ENCODE data around the gene KAT6B.
"Not testable (repeated sequence)": the region's sequence is repeated elsewhere in the genome, so short reads cannot be mapped to it uniquely, and the experiment has no call there.

KAT6B gene

DNA sequence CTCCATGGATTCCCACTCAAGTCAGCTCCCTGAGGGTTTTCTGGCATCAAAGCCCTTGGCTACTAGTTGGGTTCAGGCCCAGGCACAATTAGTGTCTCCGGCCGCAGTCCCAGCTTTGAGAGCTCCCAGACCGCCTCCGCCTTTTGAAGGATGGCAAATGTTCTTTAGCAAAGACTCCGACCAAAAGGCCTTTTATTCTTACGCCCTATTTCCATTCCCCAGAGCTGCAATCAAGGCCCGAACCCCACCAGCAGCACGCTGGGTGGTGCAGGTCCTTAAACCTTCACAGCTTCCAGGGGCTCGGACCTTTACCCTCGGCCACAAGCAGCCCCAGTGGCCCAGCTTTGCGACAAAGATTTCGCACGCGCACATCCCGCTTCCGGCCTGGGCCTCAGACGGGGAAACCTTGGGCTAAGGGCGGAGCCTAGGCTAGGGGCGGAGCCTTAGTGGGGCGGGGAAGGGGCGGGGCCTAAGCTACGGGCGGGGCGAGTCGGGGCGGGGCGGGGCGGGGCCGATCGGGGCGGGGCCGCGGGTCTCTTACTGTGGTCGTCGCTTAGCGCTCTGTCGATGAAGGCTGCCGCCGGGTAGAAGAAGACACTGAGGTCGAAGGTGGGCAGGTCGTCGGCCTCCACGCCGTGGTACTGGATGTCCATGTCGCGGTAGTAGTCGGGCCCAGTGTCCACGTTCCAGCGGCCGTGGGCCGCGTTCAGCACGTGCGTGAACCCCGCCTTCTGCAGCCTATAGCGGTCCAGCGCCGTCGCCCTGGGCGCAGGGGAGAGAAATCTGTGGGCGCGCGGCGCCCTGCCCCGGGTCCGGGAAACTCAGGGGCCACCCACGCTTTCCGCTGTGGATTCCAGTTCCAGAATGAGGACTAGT is 217.1 kb downstream of the KAT6B start:
- peak; percentile 66 for DNase-seq

DNA sequence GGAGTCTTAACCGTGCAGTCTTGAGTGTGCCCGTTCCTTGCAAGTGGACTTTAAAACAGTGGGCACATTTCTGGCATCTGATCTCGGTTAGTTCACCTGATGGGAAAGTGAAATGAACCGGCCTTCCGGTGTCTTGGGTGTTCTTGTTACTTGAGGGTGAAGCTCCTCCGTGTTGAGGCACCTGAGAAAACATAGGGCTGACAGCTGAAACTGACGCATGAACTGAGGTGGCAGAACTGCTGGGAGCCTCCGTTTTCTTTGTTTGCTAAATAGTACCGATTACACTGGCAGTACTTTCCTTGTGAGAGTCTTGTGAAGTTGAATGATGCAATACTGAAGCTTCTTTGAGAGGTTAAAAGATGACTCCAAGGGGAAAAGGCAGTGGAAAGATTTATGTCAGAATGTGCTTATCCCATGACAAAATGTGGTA is 222.3 kb downstream of the KAT6B start:
- no peak for DNase-seq

DNA sequence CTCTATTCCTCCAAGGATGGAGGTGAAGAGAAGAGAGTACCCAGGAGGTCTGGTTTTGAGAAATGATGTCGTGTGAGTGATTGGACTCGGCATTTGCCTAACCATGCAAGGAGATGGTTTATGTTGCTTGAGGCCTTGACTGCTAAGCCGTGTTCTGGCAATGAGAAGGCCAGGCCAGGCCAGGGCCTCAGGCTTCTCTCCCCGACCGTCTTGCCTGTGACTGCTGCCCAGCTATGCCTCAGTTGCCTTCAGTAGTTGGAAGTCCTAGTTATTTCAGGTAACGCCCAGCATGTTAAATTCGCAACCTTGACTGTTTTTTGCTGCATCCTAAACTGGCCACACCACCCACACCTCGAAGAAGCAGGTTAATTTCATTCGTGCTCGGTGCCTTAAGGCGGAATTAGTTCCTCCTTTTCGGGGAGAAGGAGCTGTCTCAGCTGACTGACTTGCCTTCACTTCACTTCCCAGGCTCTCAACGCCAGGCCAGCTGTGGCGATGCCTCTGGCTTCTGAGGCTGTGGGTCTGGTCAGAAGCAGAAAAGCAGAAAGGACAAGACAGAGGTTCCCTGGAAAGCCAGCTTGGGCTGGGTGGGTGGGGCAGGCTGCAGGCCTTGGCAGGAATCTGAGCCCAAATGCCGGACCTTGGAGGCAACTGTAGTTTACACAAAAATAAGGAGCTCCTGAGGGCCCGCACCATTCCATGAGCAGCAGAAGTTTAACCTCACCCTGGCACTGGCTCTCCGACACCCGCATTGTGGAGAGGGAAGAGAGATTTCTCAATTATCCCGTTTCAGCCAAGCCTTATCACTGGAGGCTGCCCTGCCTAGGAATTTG is 223.1 kb downstream of the KAT6B start:
- DNase-seq, result no peak

DNA sequence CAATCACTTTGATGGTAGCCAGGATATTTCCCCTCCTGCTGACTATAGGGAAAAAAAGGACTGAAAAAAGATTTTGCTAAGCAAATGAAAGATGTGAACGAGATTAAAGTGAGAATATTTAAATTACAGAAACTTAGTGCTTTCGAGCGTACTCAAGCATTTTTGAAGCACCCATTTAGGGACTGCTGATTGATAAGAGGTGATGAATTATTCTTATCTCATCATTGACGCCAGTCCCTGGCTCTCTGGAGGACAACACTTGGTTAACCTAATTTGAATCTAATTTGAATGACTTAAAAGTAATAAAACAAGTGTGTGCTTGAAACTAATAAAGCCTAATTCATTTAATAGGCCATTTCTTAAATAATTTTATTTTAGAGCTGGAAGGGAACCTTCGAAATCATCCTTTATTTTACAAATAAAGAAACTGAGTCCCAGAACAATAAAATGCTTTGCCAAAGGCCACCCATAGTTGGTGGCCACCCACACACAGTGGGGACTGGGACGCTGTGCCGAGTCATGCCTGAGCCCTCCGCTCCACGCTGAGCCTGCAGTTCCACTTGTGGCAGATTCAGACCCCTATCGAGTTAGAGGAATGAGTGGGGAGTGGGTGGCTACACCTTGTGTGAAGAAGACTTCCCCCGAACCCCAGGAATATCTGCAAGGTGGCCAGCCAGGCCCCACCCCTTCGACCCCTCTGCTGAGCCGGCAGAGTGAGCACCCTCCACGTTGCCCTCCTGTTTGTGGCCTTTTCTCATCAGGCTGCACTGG is 223.9 kb downstream of the KAT6B start:
- no peak for DNase-seq

DNA sequence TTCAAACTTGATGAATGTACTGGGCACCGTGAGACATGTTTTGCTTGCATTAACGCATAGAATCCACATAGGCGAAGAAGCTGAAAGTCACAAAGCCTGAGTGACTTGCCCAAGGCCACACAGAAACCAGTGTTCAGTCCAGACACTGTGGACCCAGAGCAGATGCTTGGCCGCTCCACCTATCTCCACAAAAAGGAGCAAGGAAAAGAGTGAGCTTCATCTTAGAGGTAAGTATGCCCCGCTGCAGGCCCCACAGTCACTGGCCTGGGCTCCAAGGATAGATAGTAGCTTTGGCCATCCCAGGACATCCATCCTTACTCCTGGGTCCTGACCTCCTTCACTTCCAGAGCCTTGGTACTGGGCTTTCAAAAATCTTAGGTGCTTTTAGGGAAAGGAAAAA is 224.9 kb downstream of the KAT6B start:
- no peak for DNase-seq

DNA sequence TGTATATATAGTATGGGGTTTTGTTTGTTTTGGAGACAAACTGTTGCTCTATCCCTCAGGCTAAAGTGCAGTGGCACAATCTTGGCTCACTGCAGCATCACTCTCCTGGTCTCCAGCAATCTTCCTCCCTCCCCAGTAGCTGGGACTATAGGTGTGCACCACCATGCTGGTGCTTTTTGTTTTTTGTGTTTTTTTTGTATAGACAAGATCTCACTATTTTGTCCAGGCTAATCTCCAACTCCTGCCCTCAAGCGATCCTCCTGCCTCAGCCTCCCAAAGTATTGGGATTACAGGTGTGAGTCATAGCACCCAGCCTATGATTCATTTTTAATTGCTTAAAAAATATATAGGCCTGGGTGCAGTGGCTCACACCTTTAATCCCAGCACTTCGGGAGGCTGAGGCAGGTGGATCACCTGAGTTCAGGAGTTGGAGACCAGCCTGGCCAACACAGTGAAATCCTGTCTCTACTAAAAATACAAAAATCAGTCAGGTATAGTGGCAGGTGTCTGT is 229.6 kb downstream of the KAT6B start:
- not testable (repeated sequence) for DNase-seq

DNA sequence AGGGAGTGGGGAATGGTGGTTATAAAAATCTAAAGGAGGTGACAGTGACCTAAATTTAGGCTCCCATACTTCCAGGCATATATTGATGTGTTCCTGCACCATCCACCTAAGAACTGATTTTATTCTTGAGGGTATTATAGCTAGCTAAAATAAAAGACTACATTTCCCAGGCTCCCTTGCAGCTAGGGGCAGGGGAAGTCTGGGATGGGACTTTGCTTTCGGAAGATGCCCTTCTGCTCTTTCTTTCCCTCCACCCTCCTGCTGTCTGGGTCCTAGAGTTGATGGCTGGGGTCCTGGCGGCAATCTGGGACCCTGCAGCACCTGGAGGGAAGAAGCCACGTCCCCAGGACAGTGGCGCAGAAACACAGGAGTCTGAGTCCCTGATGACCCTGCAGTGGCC is 231.3 kb downstream of the KAT6B start:
- DNase-seq, result no peak

DNA sequence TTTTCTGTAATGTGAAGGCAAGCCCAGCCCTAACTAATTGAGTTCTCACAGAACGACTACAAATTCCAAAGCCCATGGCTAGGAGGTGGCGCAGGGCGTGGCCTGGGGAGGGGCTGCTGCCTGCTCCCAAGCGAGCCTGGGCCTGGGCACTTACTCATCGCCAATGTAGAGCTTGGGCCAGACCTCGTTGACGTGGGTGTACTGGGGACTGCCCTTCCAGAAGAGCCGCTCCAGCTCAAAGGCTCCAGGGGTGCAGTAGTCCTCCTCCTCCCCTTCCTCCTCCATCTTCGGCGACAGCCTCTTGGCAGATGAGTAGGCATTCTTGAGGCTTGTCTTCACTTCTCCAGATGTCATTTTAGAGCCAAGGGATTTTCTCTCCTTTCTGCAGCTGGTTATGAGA is 231.8 kb downstream of the KAT6B start:
- no peak for DNase-seq

DNA sequence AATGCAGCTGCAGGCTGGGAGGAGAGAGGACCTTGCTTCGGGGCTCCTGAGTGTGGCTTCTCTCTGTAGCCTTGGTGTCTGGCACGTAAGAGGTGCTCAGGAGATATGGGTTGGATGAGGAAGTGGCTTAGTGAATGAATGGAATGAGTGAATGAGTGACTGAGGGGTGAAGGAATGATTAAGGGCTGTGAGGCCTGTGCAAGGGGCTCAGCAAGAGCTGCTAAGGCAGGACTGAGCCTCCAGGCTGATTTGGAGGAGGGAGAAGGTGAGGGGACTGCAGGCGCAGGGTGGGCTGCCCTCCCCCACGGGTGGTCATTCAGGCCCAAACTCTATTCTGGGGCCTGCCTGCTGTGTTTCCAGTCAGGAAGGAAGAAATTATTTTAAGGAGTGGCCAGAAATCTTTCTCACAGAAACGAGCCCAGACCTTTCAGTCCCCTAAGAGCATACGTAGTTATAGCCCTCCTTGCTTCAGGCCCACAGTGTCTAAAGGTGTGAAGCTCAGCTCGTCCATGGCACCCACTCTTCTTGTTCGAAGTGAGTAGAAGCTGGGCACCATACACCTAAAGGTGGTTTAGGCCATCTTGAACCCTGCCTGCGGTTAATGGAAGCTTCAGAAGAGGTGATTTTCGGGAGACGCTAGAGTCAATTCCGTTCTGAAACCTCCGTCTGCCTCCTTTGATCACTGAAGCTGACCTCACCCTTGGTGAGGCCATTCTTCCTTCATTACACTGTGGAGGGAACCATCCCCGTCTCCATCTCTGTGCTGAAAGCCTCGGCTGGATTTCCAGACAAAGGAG is 235.5 kb downstream of the KAT6B start:
- no peak for DNase-seq

DNA sequence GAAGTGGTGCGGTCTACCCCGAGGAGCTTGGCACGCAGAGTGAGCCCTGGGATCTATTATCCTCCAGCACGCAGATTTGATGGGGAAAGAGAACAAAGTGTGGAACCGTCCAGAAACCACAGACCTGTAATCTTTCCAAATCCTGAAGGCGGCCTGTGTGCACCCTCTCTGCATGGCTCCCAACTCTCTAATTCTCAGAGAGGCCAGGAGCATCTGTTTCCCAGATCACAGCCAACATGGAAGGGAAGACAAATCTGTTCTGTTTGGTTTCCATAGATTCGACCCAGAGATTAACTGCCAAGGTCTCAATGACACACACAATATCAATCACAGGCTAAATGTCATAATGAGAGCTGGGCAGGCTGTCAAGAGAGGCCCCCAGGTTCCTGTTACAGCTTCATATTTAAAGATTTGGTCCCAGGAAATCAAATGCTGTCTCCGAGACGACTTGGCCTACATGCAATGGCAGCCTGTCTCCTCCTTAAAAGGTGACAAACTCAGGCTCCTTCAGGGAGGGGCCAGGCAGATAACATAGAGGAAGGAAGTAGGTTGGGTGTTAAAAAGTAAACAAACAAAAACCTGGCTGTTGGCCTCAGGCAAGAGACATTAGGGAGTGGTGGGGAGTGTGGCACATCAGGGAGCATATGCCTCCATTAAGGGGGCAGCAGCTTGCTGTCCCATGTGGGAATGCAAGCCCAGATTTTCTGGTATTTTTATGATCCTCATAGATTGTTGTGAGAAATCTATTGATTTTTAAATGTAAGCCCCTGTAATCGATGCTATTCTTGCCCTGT is 236.3 kb downstream of the KAT6B start:
- no peak for DNase-seq

DNA sequence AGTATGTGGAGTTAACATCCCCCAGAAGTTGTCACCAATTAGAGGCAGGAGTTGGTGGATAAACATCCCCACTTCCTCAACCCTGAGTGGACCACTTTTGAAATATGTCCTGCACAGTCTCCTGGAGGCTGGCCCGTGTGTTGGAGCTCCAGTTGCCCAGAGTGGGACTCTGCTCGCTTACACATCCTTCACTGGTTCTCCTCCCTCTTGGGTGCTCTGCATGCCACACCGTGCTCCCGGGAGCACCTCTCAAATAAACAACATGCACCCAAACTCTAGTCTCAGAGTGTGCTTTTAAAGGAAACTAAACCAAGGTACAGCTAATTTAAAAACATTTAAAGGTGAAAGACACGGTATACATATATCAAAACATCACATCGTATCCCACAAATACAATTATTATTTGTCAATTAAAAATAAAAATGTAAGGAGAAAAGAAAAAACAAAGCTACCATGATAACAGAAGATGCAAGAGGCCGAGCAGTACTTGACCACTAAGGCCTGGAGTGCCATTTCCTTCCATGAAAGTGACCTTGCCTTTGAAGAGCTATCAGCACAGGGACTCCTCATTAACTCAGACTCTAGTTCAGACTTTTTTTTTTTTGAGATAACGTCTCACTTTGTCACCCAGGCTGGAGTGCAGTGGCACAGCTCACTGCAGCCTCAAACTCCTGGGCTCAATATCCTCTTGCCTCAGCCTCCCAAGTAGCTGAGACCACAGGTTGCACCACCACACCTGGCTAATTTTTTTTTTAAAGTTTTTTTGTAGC is 237.2 kb downstream of the KAT6B start:
- no peak for DNase-seq

DNA sequence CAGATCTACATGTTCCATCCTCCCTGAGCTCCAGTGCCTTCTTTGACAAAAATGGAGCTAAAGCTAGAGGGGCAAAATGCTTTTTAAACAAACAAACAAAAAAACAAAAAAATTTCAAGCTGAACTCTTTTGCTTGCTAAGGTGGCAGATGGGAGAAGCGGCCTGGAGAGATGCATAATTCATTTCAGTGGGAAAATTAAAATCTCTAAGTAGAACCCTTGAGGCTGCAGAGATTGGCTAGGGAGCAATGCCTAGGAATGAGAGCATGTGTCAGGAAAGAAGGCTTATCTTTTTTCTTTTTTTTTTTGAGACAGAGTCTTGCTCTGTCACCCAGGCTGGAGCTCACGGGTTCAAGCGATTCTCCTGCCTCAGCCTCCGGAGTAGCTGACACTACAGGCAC is 238.7 kb downstream of the KAT6B start:
- no peak for DNase-seq

DNA sequence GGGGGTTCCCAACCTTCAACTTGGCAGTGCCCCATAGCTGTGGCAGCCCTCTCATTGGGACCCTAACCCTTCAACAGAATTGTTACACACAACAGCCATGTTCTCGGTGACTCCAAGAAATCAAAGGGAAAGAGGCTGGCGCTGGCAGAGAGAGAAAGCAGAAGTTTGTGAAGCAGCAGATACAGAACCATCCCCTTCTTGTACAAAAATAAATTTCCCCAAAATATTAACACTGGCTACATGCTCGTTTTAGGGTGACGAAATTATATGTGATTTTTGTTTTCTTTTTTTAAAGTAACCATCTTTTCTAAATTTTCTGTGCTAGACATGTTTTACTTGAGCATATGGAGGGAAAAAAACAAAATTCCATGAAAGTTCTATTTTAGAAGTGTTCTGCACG is 239.9 kb downstream of the KAT6B start:
- no peak for DNase-seq

DNA sequence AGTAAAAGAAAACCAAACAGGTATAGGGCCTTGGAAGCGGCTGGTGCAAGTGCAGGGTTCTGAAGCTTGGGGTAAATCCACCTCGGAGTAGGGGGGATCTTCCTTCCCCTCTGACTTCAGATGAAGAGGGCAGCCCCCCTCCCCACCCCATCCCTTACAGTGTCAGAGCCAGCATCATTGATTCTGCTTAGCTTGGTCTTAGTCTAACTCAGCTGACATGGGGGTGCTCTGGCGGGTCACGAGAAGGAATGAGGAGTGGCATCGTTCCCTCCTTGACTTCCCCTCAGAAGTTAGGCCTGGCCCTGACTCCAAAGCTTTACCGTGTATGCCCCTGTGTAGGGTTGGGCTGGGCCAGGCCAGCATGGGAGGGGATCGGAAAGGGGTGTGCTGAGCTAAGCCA is 240.9 kb downstream of the KAT6B start:
- DNase-seq, result no peak

DNA sequence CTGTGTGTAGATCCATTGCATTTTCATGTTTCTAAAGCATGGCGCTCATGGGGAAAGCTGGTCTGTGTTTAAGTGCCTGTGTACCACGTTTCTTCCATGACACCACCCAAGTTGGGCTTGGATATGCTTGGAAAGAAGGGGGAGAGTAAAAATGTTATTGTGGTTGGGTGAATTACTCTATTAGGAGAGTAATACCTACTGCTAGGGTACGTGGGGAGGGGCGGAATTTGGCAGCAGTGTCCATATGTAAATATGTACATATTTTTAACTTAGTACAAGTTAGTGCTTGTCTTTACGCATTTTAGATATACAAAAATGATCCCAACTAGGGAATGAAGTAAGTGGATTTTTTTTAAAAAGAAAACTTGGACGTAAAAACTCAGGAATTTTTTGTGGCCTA is 242.1 kb downstream of the KAT6B start:
- no peak for DNase-seq

DNA sequence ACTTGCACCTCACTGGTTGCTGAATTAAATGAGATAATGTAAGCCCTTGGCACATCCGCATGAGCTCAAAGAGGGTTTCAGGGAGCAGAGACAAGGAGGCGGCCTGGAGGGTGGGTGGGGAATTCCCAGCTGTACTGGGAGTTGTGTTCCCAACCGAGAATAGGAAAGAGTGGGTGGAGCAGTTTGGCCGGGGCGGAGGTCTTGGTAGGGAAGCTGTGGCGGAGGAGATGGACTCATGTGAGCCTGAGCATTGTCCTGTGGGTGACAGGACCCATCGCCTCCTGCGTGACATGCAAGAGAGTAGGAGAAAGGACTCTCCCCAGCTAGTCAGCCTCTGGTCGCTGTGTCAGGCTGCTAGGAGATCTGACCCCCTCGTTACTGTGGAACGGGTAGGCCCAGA is 244.1 kb downstream of the KAT6B start:
- no peak for DNase-seq

DNA sequence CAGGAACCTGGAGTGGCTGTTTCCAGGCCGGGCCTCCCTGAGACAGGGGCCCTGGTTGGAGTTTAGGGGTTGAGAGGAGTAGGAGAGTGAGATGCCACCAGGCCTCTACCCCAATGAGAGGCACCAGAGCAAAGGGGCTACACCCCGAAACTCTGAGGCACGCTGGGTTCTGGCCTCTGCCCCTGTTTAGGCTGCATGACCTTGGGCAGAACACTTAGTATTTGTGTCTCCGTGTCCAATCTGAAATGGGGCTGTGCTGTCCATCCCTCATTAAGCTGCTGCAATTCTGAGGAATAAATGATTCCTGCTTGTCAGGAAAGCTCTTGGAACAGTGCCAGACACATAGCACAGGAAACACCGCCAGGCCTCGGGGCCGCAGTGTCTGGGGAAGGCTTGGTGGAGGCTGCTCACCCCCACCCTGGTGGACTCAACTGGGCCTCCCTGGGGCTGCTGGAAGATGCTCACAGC is 244.6 kb downstream of the KAT6B start:
- no peak for DNase-seq

DNA sequence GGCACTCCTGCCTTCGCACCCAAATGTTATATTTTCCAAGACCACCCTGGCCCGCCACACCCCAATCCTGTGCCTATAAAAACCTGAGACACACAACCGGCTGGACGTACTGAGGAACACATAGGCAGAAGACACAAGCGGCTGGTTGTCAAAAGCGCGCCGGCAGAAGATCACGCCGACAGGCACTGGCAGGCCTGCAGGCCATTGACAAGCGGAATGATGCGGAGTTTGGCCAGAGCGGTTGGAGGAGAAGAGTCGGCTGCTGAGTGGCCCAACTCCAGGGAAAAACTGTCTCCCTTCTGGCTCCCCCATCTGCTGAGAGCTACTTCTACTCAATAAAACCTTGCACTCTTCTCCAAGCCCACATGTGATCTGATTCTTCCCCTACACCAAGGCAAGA is 245.4 kb downstream of the KAT6B start:
- DNase-seq, result no peak

DNA sequence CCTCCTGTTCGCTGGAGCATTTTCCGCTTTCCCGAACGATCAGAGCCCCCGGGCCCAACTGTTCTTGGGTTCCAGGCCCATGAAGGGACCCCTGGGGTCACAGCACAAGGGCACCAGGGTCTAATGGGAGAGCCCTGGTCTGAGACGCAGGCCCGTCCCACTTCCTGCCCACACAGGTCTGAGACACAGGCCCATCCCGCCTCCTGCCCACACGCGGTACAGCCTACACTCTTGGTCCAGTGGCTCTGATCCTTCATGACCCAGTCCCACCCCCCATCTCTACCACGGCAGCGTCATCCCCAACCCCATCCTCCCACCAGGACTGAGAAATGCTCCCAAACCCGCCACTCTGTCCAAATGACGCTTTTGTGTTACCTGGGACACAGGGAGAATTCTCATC is 246.3 kb downstream of the KAT6B start:
- no peak for DNase-seq

DNA sequence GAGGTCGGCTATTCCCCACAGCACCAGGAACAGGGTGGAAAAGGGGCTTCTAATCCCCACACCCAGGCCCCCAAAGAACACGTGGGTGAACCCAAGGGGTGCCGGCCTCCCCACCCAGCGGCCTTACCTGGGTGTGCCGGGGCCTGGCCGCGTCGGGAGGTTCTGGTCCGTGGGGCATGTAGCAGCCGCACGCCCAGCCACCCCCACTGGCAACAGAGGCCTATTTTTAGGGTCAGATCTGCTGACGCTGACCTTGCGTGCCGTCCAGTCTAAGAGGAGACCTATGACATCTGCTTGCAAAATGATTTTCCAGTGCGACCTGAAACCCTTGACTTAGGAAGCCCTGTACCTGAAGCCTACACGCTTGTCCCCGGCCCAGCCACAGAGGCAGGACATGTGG is 247.0 kb downstream of the KAT6B start:
- no peak for DNase-seq
